Body of pancreas (tissue), 4 donors: ENCODE data around the gene BPGM.

Experiments
- POLR2A ChIP-seq, 3 donors: fragments of 450-650 bp; IDR thresholded peaks; one replicate each; pipeline ENCODE4 v1.6.1; 2016; ENCODE audit warnings: antibody characterized with exemption in 3 of 3, mild to moderate bottlenecking in 2 of 3
- TF ChIP-seq, protein P1 (sequence below), 7 experiments: fragments of 450-650 bp in 4 of 7; fragments of 200-600 bp in 3 of 7; sonication (generic) in 3 of 7; IDR thresholded peaks; one replicate each; pipeline ENCODE4 v1.5.1; 2016 to 2019; ENCODE audit warnings: antibody characterized with exemption in 7 of 7

DNA sequence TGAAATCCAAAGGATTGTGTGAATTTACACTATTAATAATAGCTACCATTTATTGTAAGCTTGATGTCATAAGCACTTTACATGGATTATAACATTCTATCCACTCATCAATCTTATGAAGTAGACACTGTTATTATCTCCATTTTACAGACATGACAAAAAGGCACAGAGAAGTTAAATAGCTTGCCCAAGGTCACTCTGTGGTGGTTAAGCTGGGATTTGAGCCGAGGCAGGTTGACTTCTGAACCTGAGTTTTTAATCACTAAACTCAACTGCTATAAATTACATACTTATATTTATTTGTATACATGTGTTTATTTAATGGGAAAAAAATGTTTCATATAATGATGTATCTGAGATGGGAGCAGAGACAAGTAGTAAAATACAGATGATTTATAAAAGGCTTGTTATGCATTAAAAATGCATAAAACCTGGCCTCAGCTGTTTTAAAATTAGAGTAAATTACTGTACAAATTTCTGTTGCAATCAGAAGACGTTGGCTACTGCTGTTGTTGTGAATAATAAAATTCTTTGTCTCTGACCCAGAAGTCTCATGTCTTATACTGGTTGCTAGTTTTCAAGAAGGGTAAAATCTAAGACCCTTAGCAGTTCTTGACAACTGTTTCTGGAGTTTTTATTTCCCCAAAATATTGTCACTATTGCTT is 71.7 kb downstream of the BPGM start:
- TF ChIP-seq, protein P1, sequence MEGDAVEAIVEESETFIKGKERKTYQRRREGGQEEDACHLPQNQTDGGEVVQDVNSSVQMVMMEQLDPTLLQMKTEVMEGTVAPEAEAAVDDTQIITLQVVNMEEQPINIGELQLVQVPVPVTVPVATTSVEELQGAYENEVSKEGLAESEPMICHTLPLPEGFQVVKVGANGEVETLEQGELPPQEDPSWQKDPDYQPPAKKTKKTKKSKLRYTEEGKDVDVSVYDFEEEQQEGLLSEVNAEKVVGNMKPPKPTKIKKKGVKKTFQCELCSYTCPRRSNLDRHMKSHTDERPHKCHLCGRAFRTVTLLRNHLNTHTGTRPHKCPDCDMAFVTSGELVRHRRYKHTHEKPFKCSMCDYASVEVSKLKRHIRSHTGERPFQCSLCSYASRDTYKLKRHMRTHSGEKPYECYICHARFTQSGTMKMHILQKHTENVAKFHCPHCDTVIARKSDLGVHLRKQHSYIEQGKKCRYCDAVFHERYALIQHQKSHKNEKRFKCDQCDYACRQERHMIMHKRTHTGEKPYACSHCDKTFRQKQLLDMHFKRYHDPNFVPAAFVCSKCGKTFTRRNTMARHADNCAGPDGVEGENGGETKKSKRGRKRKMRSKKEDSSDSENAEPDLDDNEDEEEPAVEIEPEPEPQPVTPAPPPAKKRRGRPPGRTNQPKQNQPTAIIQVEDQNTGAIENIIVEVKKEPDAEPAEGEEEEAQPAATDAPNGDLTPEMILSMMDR (IDR thresholded peaks at IDR 0.05), result no peak
- TF ChIP-seq POLR2A (IDR thresholded peaks at IDR 0.05), result no peak
